H1 (cell line): Measurements from ENCODE around the gene SSNA1. TPM values are rescaled to one million over a fixed set of nuclear protein-coding genes. Genes with fewer than 3 reads are reported as not detected.

Experiments used
- CTCF ChIA-PET: fragments of 300-600 bp; sonication (Branson Sonifier 250); formaldehyde crosslinking; loops from one replicate; lab custom pipeline; 2021; ENCODE audit not compliant: partially characterized antibody; lab: Charles Lee
- POLR2A ChIA-PET: fragments of 300-600 bp; sonication (Branson Sonifier 250); formaldehyde crosslinking; loops from one replicate; lab custom pipeline; 2021; ENCODE audit warnings: inconsistent platforms; ENCODE audit not compliant: partially characterized antibody; lab: Charles Lee
- DNase-seq, 2 experiments: peaks; one replicate each; pipeline versions ENCODE4 v3.0.0 to v3.0.0-alpha.2; 2010 to 2022; ENCODE audit warnings: low spot score in 2 of 2, low read depth in 1 of 2, mixed read lengths in 1 of 2
- FAIRE-seq: peaks from 2 replicates; lab custom pipeline; 2011; peaks lifted over from hg19 to GRCh38; lab: Jason Lieb, UNC
- H2AFZ ChIP-seq: 2 replicates; pipeline ENCODE4 v1.8.1; 2012; ENCODE audit warnings: low read length, inconsistent platforms
- H2AK5ac ChIP-seq: 2 replicates; pipeline ENCODE4 v1.6.1; 2013; ENCODE audit warnings: low read depth, low read length
- H2BK120ac ChIP-seq: replicated peaks from 2 replicates; pipeline ENCODE3; 2013; ENCODE audit warnings: low read depth, low read length, inconsistent platforms
- H2BK12ac ChIP-seq: 2 replicates; pipeline ENCODE4 v1.6.1; 2013; ENCODE audit warnings: low read depth, low read length
- H2BK15ac ChIP-seq: 2 replicates; pipeline ENCODE4 v1.6.1; 2013; ENCODE audit warnings: low read length
- H2BK20ac ChIP-seq: 2 replicates; pipeline ENCODE4 v1.6.1; 2013; ENCODE audit warnings: low read length
- H2BK5ac ChIP-seq: 2 replicates; pipeline ENCODE4 v1.6.1; 2013; ENCODE audit warnings: low read depth, low read length
- H3K14ac ChIP-seq: 2 replicates; pipeline ENCODE4 v1.6.1; 2013; ENCODE audit warnings: inconsistent platforms; ENCODE audit not compliant: insufficient read length
- H3K18ac ChIP-seq: 2 replicates; pipeline ENCODE4 v1.6.1; 2013; ENCODE audit warnings: low read length; ENCODE audit errors: extremely low read depth
- H3K23ac ChIP-seq: 2 replicates; pipeline ENCODE4 v1.6.1; 2013; ENCODE audit warnings: inconsistent platforms; ENCODE audit not compliant: insufficient read length
- H3K23me2 ChIP-seq: 2 replicates; pipeline ENCODE4 v1.6.1; 2013; ENCODE audit warnings: low read depth, low read length
- H3K27ac ChIP-seq: 2 replicates; pipeline ENCODE4 v1.6.1; 2011; ENCODE audit warnings: low read depth, low read length, inconsistent platforms
- H3K27me3 ChIP-seq, 4 experiments: replicated peaks in 1 of 4; 1 replicate in 1 of 4; 2 replicates in 3 of 4; pipeline versions ENCODE4 v1.6.1 to v1.8.1; 2011 to 2013; ENCODE audit warnings: low read length in 3 of 4, mild to moderate bottlenecking in 3 of 4, inconsistent platforms in 2 of 4, mixed read lengths in 2 of 4, moderate library complexity in 1 of 4; ENCODE audit not compliant: control insufficient read depth in 3 of 4, insufficient read depth in 3 of 4; ENCODE audit errors: extremely low read depth in 1 of 4
- H3K36me3 ChIP-seq, 4 experiments: 2 replicates each; pipeline versions ENCODE4 v1.6.1 to v1.8.1; 2011 to 2013; ENCODE audit warnings: mild to moderate bottlenecking in 4 of 4, low read length in 3 of 4, moderate library complexity in 2 of 4, control low read depth in 1 of 4, inconsistent platforms in 1 of 4; ENCODE audit not compliant: insufficient read depth in 4 of 4, control insufficient read depth in 2 of 4
- H3K4ac ChIP-seq: replicated peaks from 2 replicates; pipeline ENCODE3; 2013; ENCODE audit warnings: low read length, low read depth, mixed read lengths, inconsistent platforms; ENCODE audit not compliant: insufficient read length
- H3K4me1 ChIP-seq, 4 experiments: replicated peaks in 1 of 4; 1 replicate in 1 of 4; 2 replicates in 3 of 4; pipeline versions ENCODE4 v1.6.1 to v1.8.1; 2011 to 2013; ENCODE audit warnings: low read length in 3 of 4, inconsistent platforms in 2 of 4, mixed read lengths in 1 of 4; ENCODE audit not compliant: insufficient read depth in 4 of 4, control insufficient read depth in 3 of 4
- H3K4me2 ChIP-seq, 2 experiments: 2 replicates each; pipeline versions ENCODE4 v1.6.1 to v1.8.1; 2011 to 2013; ENCODE audit warnings: low read depth in 2 of 2, low read length in 2 of 2, control low read depth in 1 of 2, inconsistent platforms in 1 of 2, mild to moderate bottlenecking in 1 of 2; ENCODE audit not compliant: insufficient read depth in 1 of 2
- H3K4me3 ChIP-seq, 4 experiments: fragments of 200-600, 300-600 bp in 1 of 4; sonication (generic), shearing (Covaris generic), sonication (Bioruptor Twin) in 1 of 4; 2 replicates each; pipeline versions ENCODE4 v1.5.1 to v1.8.1; 2011 to 2016; ENCODE audit warnings: low read length in 4 of 4, low read depth in 3 of 4, control low read depth in 2 of 4, inconsistent platforms in 2 of 4, mild to moderate bottlenecking in 2 of 4, mixed read lengths in 1 of 4, moderate library complexity in 1 of 4; ENCODE audit not compliant: insufficient read depth in 2 of 4; ENCODE audit errors: extremely low read depth in 1 of 4
- H3K56ac ChIP-seq: replicated peaks from 2 replicates; pipeline ENCODE3; 2013; ENCODE audit warnings: low read depth, mild to moderate bottlenecking, mixed read lengths, low read length, inconsistent platforms; ENCODE audit not compliant: insufficient read length
- H3K79me1 ChIP-seq: 2 replicates; pipeline ENCODE4 v1.6.1; 2013; ENCODE audit warnings: low read depth, low read length, control low read depth
- H3K79me2 ChIP-seq, 2 experiments: 2 replicates each; pipeline versions ENCODE4 v1.6.1 to v1.8.1; 2012 to 2013; ENCODE audit warnings: low read length in 2 of 2, mild to moderate bottlenecking in 2 of 2, inconsistent platforms in 1 of 2; ENCODE audit not compliant: insufficient read depth in 2 of 2, control insufficient read depth in 1 of 2
- H3K9ac ChIP-seq, 4 experiments: replicated peaks in 1 of 4; 1 replicate in 1 of 4; 2 replicates in 3 of 4; pipeline versions ENCODE4 v1.6.1 to v1.8.1; 2011 to 2013; ENCODE audit warnings: low read depth in 3 of 4, low read length in 3 of 4, control low read depth in 2 of 4, mild to moderate bottlenecking in 2 of 4, moderate library complexity in 2 of 4, inconsistent platforms in 1 of 4; ENCODE audit errors: extremely low read depth in 1 of 4
- H3K9me3 ChIP-seq, 2 experiments: 2 replicates each; pipeline versions ENCODE4 v1.6.1 to v1.8.1; 2012 to 2013; ENCODE audit warnings: mild to moderate bottlenecking in 2 of 2, moderate library complexity in 2 of 2, control low read depth in 1 of 2, inconsistent platforms in 1 of 2, low read depth in 1 of 2, low read length in 1 of 2, mixed read lengths in 1 of 2; ENCODE audit not compliant: insufficient read depth in 2 of 2
- H4K20me1 ChIP-seq, 2 experiments: replicated peaks in 1 of 2; 2 replicates each; pipeline versions ENCODE3 to v1.8.1; 2011 to 2013; ENCODE audit warnings: inconsistent platforms in 2 of 2, low read length in 2 of 2, mild to moderate bottlenecking in 1 of 2; ENCODE audit not compliant: insufficient read depth in 2 of 2, control insufficient read depth in 1 of 2
- H4K5ac ChIP-seq: 2 replicates; pipeline ENCODE4 v1.6.1; 2013; ENCODE audit warnings: low read length, low read depth, mixed read lengths, inconsistent platforms; ENCODE audit not compliant: insufficient read length
- H4K8ac ChIP-seq: 2 replicates; pipeline ENCODE4 v1.8.0; 2013; ENCODE audit warnings: mild to moderate bottlenecking, moderate library complexity, low read length, inconsistent platforms; ENCODE audit not compliant: insufficient read depth; ENCODE audit errors: extremely low read depth
- H4K91ac ChIP-seq: replicated peaks from 2 replicates; pipeline ENCODE3; 2013; ENCODE audit warnings: low read length, mixed read lengths, inconsistent platforms; ENCODE audit not compliant: insufficient read length
- CHD2 ChIP-seq: IDR thresholded peaks from 2 replicates; pipeline ENCODE4 v1.6.1; 2012; ENCODE audit warnings: low read length, improper control_type of control experiment
- EP300 ChIP-seq, 2 experiments: IDR thresholded peaks; 1 replicate in 1 of 2; 2 replicates in 1 of 2; pipeline ENCODE4 v1.6.1; 2011 to 2012; ENCODE audit warnings: low read depth in 2 of 2, low read length in 2 of 2, mild to moderate bottlenecking in 2 of 2, borderline replicate concordance in 1 of 2, inconsistent platforms in 1 of 2, moderate library complexity in 1 of 2
- EZH2 ChIP-seq: fragments of 200-600 bp; sonication (generic); IDR thresholded peaks from 2 replicates; pipeline ENCODE4 v1.7.1; 2012; ENCODE audit warnings: low read depth, mild to moderate bottlenecking, moderate library complexity, low read length, inconsistent platforms; ENCODE audit not compliant: severe bottlenecking
- FOSL1 ChIP-seq: IDR thresholded peaks from 2 replicates; pipeline ENCODE4 v1.6.1; 2011; ENCODE audit warnings: mild to moderate bottlenecking, low read depth, low read length, moderate library complexity; ENCODE audit not compliant: insufficient read depth
- GABPA ChIP-seq: IDR thresholded peaks from 2 replicates; pipeline ENCODE4 v1.6.1; 2011; ENCODE audit warnings: mild to moderate bottlenecking, low read length, moderate library complexity, borderline replicate concordance; ENCODE audit not compliant: insufficient read depth
- GTF2F1 ChIP-seq: IDR thresholded peaks from 2 replicates; pipeline ENCODE4 v1.6.1; 2012; ENCODE audit warnings: low read depth, low read length, improper control_type of control experiment, borderline replicate concordance
- JUND ChIP-seq: IDR thresholded peaks from 2 replicates; pipeline ENCODE4 v1.6.1; 2011; ENCODE audit warnings: mild to moderate bottlenecking, improper control_type of control experiment, low read length
- RNF2 ChIP-seq: fragments of 200-900, 300-1000 bp; sonication (generic); IDR thresholded peaks from 2 replicates; pipeline ENCODE4 v1.7.1; 2016; ENCODE audit warnings: borderline replicate concordance, low read depth, mild to moderate bottlenecking, antibody characterized with exemption, low read length; ENCODE audit not compliant: poor library complexity, severe bottlenecking; ENCODE audit errors: missing control alignments
- SP4 ChIP-seq: IDR thresholded peaks from 2 replicates; pipeline ENCODE4 v1.6.1; 2012; ENCODE audit warnings: low read length, inconsistent platforms
- SUZ12 ChIP-seq: fragments of 200-600 bp; sonication (generic); IDR thresholded peaks from 2 replicates; pipeline ENCODE4 v1.6.1; 2012; ENCODE audit warnings: mild to moderate bottlenecking, inconsistent platforms, low read length, moderate library complexity, mixed read lengths
- TCF12 ChIP-seq: IDR thresholded peaks from 2 replicates; pipeline ENCODE4 v1.6.1; 2011; ENCODE audit warnings: low read depth, mild to moderate bottlenecking, low read length
- WGBS, 2 experiments: shearing (Covaris generic) in 1 of 2; methylation state at CpG; one replicate each; pipeline versions ENCODE4 v1.1.6 to v1.1.7; 2013 to 2015; ENCODE audit warnings: low lambda C conversion rate in 2 of 2, mixed read lengths in 2 of 2, inconsistent platforms in 1 of 2, low coverage in 1 of 2, missing lambda C conversion rate in 1 of 2; ENCODE audit not compliant: insufficient replicate concordance in 2 of 2, insufficient coverage in 1 of 2, insufficient read length in 1 of 2; ENCODE audit errors: extremely low coverage in 1 of 2, missing lambda C conversion rate in 1 of 2; 5-methylcytosine and 5-hydroxymethylcytosine counted together
- polyA plus RNA-seq, 7 experiments: library from polyadenylated mRNA; depleted of rRNA in 3 of 7; stranded (reverse) in 5 of 7; unstranded in 2 of 7; fragments of >200 nt in 5 of 7; fragments of 200-250 nt in 2 of 7; gene quantifications; 1 replicate in 5 of 7; 2 replicates in 1 of 7; 4 replicates in 1 of 7; pipeline versions ENCODE4 v1.2.1 to v1.2.3, GENCODE V29; 2011 to 2013; ENCODE audit warnings: missing spikeins in 2 of 7, mixed read lengths in 2 of 7
- total RNA-seq: library from RNA; stranded (reverse); fragmentation: NEBNext Ultra II Directional; extraction: Animal tissue kit (Norgen Biotek cat#: 25700); gene quantifications from 2 replicates; pipeline ENCODE4 v1.2.1, GENCODE V29; 2021
- TF ChIP-seq, protein P1 (sequence below): IDR thresholded peaks from 2 replicates; pipeline ENCODE4 v1.6.1; 2011; ENCODE audit warnings: low read depth, mild to moderate bottlenecking, low read length; ENCODE audit not compliant: insufficient read depth

Gene SSNA1
- total and polyA plus RNA-seq, 2 of the 8 experiments (the other 6 are each of a cell fraction or from before 2014, with no cell fraction given), result 87.3 to 157 TPM

DNA sequence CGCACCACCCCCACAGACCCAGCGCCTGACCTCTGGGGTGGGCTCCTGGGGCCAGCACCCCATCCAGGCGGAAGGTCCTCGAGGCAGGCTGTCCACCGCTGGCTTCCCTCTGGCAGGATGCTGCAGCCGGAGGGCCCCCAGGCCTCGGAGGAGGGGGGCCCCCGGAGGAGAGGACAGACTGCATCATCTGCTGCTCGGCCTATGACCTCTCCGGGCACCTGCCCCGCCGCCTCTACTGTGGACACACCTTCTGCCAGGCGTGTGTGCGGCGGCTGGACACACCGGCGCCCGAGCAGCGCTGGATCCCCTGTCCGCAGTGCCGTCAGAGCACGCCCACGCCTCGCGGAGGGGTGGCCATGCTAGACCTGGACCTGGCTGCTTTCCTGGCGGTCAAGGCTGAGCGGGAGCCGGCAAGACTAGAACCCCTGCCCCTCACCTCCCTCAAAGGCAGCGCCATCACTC lies 40.1 kb downstream of the SSNA1 start:
- Histone ChIP-seq H2AK5ac (no peak overlapping the region), H3K27ac (no peak overlapping the region), H2BK15ac (no peak overlapping the region), H4K91ac (no peak overlapping the region), H2BK20ac (no peak overlapping the region), H3K27me3 (no peaks in the 10 kb centered on the region; a peak in 1 of 7 replicates), H3K23me2 (peaks cover 4% of the 10 kb centered on the region; the same call in 1 of the 2 replicates), H3K4me3 (no peak overlapping the region), H3K56ac (no peak overlapping the region), H3K36me3 (no peaks in the 10 kb centered on the region), H2AFZ (no peak overlapping the region), H2BK120ac (no peak overlapping the region), H3K9ac (no peak overlapping the region), H3K4me2 (no peak overlapping the region), H2BK5ac (no peak overlapping the region), H3K79me2 (no peaks in the 10 kb centered on the region), H3K18ac (no peak overlapping the region), H3K9me3 (no peaks in the 10 kb centered on the region), H3K23ac (no peak overlapping the region), H3K14ac (no peak overlapping the region), H3K4ac (no peak overlapping the region), H4K20me1 (peaks cover 0 to 1% of the 10 kb centered on the region in 2 experiments), H3K4me1 (peaks cover 0 to 16% (median 5%) of the 10 kb centered on the region in 4 experiments; a peak in 4 of 7 replicates), H3K79me1 (no peaks in the 10 kb centered on the region), H2BK12ac (no peak overlapping the region), H4K5ac (no peak overlapping the region), H4K8ac (no peak overlapping the region)
- ChIA-PET CTCF (interaction anchor here (1.1 to 20.2 kb wide), 11 partner anchors 11 to 199 kb away, joined by 3 to 204 read pairs (median 9); partner anchors contain the start of genes ANAPC2, LRRC26, SSNA1 and TOR4A), POLR2A (interaction anchor here (1.5 to 69.9 kb wide), 4 partner anchors 12 to 40 kb away, joined by 3 to 1462 read pairs (median 12); partner anchors contain the start of genes ANAPC2, NELFB, SSNA1 and STPG3)
- FAIRE-seq (no peak), DNase-seq (no peak)
- WGBS, 2 experiments, result 92% methylated on average over 18 of the region's 29 CpGs; no CpG with 5 or more reads in 1 of the 2 experiments
- TF ChIP-seq RNF2, result no peak
- TF ChIP-seq EP300 (IDR thresholded peaks at IDR 0.05; ENCODE audit: borderline replicate concordance in 1 of 2, low read depth in 2 of 2, low read length in 2 of 2), result no peak
- no peak for TF ChIP-seq JUND
- no peak for TF ChIP-seq CHD2
- TF ChIP-seq TCF12, result no peak
- no peak for TF ChIP-seq GABPA
- no peak for TF ChIP-seq SP4
- TF ChIP-seq SUZ12, result no peak
- TF ChIP-seq FOSL1, result no peak
- no peak for TF ChIP-seq GTF2F1
- TF ChIP-seq EZH2, result no peak
- TF ChIP-seq, protein P1, sequence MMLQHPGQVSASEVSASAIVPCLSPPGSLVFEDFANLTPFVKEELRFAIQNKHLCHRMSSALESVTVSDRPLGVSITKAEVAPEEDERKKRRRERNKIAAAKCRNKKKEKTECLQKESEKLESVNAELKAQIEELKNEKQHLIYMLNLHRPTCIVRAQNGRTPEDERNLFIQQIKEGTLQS, result no peak
